ENCODE measurements around the gene VAV3. TPM values are rescaled to one million over a fixed set of nuclear protein-coding genes. Genes with fewer than 3 reads are reported as not detected.

VAV3 gene
- total RNA-seq, 4 donors from 2014 or later: 2.2 to 20.4 (median 4.0) TPM

DNA sequence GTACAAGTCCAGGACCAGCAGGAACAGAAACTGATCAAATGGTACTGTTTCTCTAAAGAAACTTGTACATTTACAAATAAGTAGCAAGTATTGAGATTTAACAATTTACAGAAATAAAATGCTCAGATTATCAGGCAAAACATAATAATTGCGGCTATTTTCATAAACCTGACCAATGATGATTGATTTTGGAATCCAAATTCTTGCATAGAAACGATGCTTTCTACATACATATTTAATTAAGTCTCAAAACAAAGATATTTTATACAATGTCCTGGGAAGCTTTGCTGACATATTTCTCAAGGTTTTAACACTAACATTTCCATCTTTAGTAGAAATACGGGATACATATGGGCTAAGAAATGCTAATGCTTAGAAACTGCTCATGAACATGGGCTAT lies 157.1 kb downstream of the VAV3 start:
- peaks cover 0 to 10% (median 0%) of the 10 kb centered on the region in 4 donors for H3K4me1 ChIP-seq
- no peaks in the 10 kb centered on the region for H3K9me3 ChIP-seq
- H3K36me3 ChIP-seq: no peaks in the 10 kb centered on the region
- no peak overlapping the region for H3K27ac ChIP-seq
- no peaks in the 10 kb centered on the region for H3K27me3 ChIP-seq
- no peak overlapping the region for H3K4me3 ChIP-seq
- no peak for DNase-seq (ENCODE audit: low spot score in 2 of 2)
- TF ChIP-seq POLR2A (IDR thresholded peaks at IDR 0.05): no peak
- TF ChIP-seq EP300 (IDR thresholded peaks at IDR 0.05): no peak
- TF ChIP-seq, protein P1, sequence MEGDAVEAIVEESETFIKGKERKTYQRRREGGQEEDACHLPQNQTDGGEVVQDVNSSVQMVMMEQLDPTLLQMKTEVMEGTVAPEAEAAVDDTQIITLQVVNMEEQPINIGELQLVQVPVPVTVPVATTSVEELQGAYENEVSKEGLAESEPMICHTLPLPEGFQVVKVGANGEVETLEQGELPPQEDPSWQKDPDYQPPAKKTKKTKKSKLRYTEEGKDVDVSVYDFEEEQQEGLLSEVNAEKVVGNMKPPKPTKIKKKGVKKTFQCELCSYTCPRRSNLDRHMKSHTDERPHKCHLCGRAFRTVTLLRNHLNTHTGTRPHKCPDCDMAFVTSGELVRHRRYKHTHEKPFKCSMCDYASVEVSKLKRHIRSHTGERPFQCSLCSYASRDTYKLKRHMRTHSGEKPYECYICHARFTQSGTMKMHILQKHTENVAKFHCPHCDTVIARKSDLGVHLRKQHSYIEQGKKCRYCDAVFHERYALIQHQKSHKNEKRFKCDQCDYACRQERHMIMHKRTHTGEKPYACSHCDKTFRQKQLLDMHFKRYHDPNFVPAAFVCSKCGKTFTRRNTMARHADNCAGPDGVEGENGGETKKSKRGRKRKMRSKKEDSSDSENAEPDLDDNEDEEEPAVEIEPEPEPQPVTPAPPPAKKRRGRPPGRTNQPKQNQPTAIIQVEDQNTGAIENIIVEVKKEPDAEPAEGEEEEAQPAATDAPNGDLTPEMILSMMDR (IDR thresholded peaks at IDR 0.05): no peak
- WGBS, 2 donors: 77 to 89% methylated on average over 3 of the region's 3 CpGs

DNA sequence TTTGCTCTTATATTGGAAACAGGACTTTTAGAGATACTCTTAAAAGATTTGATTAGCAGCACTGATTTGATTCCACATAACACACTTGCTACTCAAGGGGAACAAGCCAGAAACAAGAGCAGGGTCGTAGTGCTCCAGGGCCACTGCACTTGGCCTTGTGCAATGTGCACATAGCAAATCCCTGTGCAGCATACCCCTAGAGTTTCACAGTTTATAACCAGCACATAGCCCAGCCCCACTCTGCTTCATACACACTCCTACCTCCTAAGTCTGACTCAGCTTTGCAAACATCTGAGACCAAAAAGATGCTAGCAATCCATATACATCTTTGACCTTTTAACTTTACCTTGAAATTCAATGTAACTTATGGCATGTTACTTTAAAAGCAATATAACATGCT lies 157.6 kb downstream of the VAV3 start:
- no peaks in the 10 kb centered on the region for H3K27me3 ChIP-seq
- no peak for DNase-seq (ENCODE audit: low spot score in 2 of 2)
- no peaks in the 10 kb centered on the region for H3K9me3 ChIP-seq
- no peak overlapping the region for H3K27ac ChIP-seq
- H3K4me1 ChIP-seq: peaks cover 0 to 10% (median 0%) of the 10 kb centered on the region in 4 donors
- no peak overlapping the region for H3K4me3 ChIP-seq
- TF ChIP-seq EP300 (IDR thresholded peaks at IDR 0.05) (no peak), POLR2A (IDR thresholded peaks at IDR 0.05) (no peak)
- TF ChIP-seq, protein P1 (IDR thresholded peaks at IDR 0.05): no peak
- H3K36me3 ChIP-seq: no peaks in the 10 kb centered on the region
- 43 to 58% methylated on average over 1 of the region's 1 CpG for WGBS, 2 donors

DNA sequence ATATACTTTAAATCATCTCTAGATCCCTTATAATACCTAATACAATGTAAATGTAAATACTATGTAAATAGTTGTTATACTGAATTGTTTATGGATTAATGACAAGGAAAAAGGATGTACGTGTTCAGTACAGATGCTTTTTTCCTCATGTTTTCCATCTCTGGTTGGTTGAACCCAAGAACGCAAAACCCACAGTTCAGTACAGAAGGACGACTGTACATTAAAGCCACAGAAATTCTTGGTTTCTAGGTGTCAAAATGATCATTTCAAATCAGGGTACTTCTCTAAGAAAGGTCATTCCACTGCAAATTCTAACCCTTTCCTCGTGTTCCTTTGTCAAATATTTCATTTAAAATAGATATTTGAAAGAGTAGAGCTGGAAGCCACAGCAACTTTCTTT lies 158.1 kb downstream of the VAV3 start:
- H3K4me1 ChIP-seq: peaks cover 0 to 10% (median 0%) of the 10 kb centered on the region in 4 donors
- no peak for DNase-seq (ENCODE audit: low spot score in 2 of 2)
- 80 to 82% methylated on average over 4 of the region's 4 CpGs for WGBS, 2 donors
- H3K9me3 ChIP-seq: no peaks in the 10 kb centered on the region
- TF ChIP-seq POLR2A (IDR thresholded peaks at IDR 0.05) (no peak), EP300 (IDR thresholded peaks at IDR 0.05) (no peak)
- TF ChIP-seq, protein P1 (IDR thresholded peaks at IDR 0.05): no peak
- no peak overlapping the region for H3K27ac ChIP-seq
- H3K27me3 ChIP-seq: no peaks in the 10 kb centered on the region
- H3K4me3 ChIP-seq: no peak overlapping the region
- H3K36me3 ChIP-seq: no peaks in the 10 kb centered on the region

DNA sequence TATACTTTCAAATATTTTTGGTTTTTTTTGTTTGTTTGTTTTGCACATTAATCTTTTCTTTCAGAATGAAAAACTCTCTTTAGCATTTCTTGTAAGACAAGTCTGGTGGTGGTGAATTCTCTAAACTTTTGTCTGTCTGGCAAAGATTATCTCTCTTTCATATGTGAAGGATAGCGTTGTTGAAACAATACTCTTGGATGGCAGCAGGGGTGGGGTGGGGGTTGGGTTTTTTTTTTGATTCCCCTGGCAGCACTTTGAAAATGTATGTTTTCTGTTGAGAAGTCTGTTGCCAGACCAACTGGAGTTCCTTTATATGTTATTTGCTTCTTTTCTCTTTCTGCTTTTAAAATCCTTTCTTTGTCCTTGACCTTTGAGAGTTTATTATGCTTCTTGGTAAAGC lies 160.2 kb downstream of the VAV3 start:
- Histone ChIP-seq H3K36me3 (no peaks in the 10 kb centered on the region), H3K9me3 (peaks cover 0 to 6% (median 0%) of the 10 kb centered on the region in 4 donors), H3K27me3 (no peaks in the 10 kb centered on the region), H3K4me1 (peaks cover 0 to 10% (median 0%) of the 10 kb centered on the region in 4 donors), H3K4me3 (no peak overlapping the region), H3K27ac (no peak overlapping the region)
- TF ChIP-seq EP300 (IDR thresholded peaks at IDR 0.05) (no peak), POLR2A (IDR thresholded peaks at IDR 0.05) (no peak)
- TF ChIP-seq, protein P1 (IDR thresholded peaks at IDR 0.05): no peak
- DNase-seq (ENCODE audit: low spot score in 2 of 2): no peak
- WGBS, 2 donors: 47 to 55% methylated on average over 1 of the region's 1 CpG

DNA sequence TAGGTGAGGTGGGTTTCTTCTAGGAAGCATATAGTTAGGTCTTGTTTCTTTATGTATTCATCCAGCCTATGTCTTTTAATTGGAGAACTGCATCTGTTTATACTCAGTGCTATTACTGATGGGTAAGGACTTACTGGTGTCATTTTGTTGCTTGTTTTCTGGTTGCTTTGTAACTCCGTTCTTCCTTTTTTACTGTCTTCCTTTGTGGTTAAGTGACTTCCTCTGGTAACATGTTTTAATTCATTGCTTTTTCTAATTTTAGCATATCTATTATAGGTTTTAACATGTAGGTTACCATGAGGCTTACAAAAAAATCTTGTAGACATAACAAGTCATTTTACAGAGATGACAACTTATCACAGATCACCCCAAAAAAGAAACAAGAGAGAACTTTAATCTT lies 160.8 kb downstream of the VAV3 start:
- Histone ChIP-seq H3K4me3 (no peak overlapping the region), H3K27me3 (no peaks in the 10 kb centered on the region), H3K27ac (no peak overlapping the region), H3K4me1 (peaks cover 0 to 10% (median 0%) of the 10 kb centered on the region in 4 donors), H3K9me3 (peaks cover 0 to 6% (median 0%) of the 10 kb centered on the region in 4 donors), H3K36me3 (no peaks in the 10 kb centered on the region)
- TF ChIP-seq EP300 (IDR thresholded peaks at IDR 0.05) (no peak), POLR2A (IDR thresholded peaks at IDR 0.05) (no peak)
- TF ChIP-seq, protein P1 (IDR thresholded peaks at IDR 0.05): no peak
- 43 to 57% methylated on average over 1 of the region's 1 CpG for WGBS, 2 donors
- no peak for DNase-seq (ENCODE audit: low spot score in 2 of 2)
